ENCODE results near the gene POU2AF2. TPM values are rescaled to one million over a fixed set of nuclear protein-coding genes. Genes with fewer than 3 reads are reported as not detected.
"Not testable (repeated sequence)": the region's sequence is repeated elsewhere in the genome, so short reads cannot be mapped to it uniquely, and the experiment has no call there.

POU2AF2 gene
- not detected for total RNA-seq
- long read RNA-seq: 0 reads

- no peak for DNase-seq (ENCODE audit: low spot score)
- intact Hi-C loops (cut with DNase I): no loop called here
Observed at GRCh38 chr11:111245425-111245824, at the start of gene POU2AF2. POU2AF2 (plus strand) TSS chr11:111245725; CDS start chr11:111245854, 129 bp downstream.

GRCh38 chr11:111200010-111200534 lies 45.5 kb upstream of the POU2AF2 start:
- DNase-seq (ENCODE audit: low spot score): no peak
- intact Hi-C loops (cut with DNase I): no loop called here

DNA sequence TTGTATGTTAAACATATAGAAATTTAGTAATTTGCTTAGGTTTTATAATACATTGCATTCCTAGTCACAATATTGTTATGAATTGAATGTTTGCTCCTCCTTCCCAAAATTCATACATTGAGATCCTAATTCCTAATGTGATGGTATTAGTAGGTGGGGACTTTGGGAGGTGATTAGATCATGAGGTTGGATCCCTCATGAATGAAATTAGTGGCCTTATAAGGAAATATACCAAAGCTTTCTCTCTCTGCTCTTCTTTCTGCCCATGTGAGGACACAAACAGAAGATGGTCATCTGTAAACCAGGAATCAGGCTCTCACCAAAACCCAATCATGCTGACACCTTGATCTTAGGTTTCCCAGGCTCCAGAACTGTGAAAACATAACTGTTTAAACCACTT lies 41.3 kb upstream of the POU2AF2 start:
- no peak for DNase-seq (ENCODE audit: low spot score)
- intact Hi-C loops (cut with DNase I): no loop called here

GRCh38 chr11:111205632-111206385 lies 39.7 kb upstream of the POU2AF2 start:
- DNase-seq (ENCODE audit: low spot score): no peak
- intact Hi-C loops (cut with DNase I): no loop called here

GRCh38 chr11:111206472-111206871 lies 39.1 kb upstream of the POU2AF2 start:
- no peak for DNase-seq (ENCODE audit: low spot score)
- intact Hi-C loops (cut with DNase I): no loop called here

DNA sequence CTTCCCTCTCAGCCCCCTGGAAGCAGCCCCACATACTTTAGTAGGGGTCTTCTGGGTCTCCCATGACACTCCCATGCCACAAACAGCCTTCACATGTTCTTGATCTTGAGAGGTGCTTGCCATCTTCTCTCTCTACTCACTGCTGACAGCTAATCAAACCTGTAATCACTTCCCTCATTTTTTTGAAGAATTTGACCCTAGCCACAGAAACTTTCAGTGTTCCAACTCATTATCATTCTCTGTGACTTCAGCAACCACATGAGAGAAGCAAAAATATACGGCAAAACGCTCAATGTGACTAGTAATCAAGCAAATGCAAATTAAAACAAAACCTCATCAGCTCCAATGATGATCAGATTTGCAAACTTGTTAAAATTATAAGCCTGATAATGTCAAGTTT lies 38.3 kb upstream of the POU2AF2 start:
- DNase-seq (ENCODE audit: low spot score): no peak
- intact Hi-C loops (cut with DNase I): no loop called here

- no peak for DNase-seq (ENCODE audit: low spot score)
- intact Hi-C loops (cut with DNase I): no loop called here
Observed at GRCh38 chr11:111209543-111210355, 35.8 kb upstream of the POU2AF2 start.

DNA sequence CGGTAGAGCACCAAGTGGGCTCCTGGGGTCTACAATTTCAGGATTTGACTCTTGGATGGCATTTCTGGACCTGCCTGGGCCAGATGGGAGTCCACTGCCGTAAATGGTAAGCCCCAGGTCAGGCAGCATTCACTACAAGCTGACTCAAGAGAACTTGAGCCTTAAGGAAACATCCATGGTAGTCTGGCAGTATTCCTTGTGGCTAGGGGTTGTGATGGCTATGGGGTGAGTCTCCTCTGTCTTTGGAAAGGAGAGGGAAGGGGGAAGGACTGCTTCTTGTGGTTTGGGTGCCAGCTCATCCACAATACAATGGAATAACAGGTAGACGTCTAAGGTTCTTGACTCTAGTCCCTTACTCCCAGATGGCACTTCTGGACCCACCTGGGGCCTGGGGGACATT lies 32.3 kb upstream of the POU2AF2 start:
- intact Hi-C loops (cut with DNase I): no loop called here
- DNase-seq (ENCODE audit: low spot score): no peak

DNA sequence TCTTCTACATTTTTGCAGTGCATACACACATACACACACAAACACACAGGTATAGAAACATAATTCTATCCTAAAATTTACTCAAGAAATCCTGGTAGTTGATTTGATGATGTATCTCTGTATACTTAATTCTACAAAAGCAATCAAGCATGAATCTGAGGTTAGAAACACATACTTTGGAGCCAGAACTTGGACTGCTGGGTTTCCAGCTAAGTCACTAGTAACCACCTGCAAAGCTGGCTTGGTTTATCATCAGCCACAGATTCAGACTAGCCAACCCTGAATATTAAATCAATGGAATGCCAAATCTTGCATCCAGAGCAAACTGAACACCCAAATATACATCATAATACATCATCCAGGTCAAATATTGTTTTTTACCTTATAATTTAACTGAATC lies 24.8 kb upstream of the POU2AF2 start:
- no peak for DNase-seq (ENCODE audit: low spot score)
- intact Hi-C loops (cut with DNase I): no loop called here

GRCh38 chr11:111221208-111221607 lies 24.3 kb upstream of the POU2AF2 start:
- intact Hi-C loops (cut with DNase I): no loop called here
- DNase-seq (ENCODE audit: low spot score): no peak

DNA sequence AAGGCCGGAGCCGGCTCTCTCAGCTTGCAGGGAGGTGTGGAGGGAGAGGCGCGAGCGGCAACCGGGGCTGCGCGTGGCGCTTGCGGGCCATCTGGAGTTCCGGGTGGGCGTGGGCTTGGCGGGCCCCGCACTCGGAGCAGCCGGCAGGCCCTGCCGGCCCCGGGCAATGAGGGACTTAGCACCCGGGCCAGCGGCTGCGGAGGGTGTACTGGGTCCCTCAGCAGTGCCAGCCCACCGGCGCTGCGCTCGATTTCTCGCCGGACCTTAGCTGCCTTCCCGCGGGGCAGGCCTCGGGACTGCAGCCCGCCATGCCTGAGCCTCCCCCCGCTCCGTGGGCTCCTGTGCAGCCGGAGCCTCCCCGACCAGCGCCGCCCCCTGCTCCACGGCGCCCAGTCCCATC lies 23.6 kb upstream of the POU2AF2 start:
- DNase-seq (ENCODE audit: low spot score); intact Hi-C loops (cut with DNase I): not testable (repeated sequence)

GRCh38 chr11:111222821-111223455 lies 22.6 kb upstream of the POU2AF2 start:
- DNase-seq (ENCODE audit: low spot score); intact Hi-C loops (cut with DNase I): not testable (repeated sequence)

DNA sequence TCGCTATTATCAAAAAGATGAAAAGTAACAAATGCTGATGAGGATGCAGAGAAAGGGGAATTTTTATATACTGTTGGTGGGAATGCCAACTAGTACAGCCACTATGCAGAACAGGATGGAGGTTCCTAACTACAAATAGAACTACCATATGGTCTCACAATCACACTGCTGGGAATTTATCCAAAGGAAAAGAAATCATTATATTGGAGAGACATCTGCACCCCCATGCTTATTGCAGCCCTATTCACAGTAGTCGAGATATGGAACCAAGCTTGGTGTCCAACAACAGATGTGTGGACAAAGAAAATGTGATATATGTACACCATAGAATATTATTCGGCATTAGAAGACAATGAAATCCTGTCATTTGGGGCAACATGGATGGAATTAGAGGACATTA lies 19.6 kb upstream of the POU2AF2 start:
- intact Hi-C loops (cut with DNase I): no loop called here
- no peak for DNase-seq (ENCODE audit: low spot score)

DNA sequence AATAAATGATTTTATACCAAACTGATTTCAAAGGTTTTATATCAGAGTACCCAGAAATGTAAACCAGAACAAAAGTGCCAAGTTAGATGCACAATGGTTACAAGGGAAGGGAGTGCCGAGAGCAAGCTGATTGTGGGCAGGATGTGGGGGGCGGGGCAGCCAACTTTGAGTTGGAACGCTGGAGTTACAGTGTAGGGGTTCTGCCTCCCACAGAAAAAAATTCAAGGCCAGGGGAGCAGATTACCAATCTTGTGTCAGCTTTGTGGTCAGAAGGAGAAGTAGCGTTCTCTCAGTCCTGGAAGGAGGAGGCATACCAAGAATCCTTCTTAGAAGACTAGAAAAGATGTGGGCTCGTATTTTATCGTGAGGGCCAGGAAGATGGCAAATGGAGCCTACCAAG lies 15.9 kb upstream of the POU2AF2 start:
- intact Hi-C loops (cut with DNase I): loop anchor here (5.0 to 10.0 kb wide), 3 partner anchors 517 to 1025 kb away; partner anchors contain the start of gene ARHGAP20
- no peak for DNase-seq (ENCODE audit: low spot score)

DNA sequence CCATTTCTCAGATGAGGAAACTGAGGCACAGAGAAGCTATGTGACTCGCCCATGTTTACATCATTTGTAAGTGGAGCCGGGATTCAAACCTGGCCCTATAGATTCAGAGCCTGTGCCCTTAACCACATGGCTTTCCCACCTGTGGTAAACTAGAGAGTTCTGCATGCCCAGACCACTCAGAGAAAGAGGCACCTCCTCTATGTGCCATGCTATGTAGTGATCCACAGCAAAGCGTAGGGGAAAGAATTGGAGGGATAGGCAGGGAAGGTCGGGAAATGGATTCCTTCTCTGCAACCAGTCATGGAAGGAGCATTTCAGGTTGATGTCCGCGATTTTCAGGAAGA lies 15.4 kb upstream of the POU2AF2 start:
- DNase-seq (ENCODE audit: low spot score): no peak
- intact Hi-C loops (cut with DNase I): loop anchor here (5.0 to 10.0 kb wide), 3 partner anchors 518 to 1025 kb away; partner anchors contain the start of gene ARHGAP20

DNA sequence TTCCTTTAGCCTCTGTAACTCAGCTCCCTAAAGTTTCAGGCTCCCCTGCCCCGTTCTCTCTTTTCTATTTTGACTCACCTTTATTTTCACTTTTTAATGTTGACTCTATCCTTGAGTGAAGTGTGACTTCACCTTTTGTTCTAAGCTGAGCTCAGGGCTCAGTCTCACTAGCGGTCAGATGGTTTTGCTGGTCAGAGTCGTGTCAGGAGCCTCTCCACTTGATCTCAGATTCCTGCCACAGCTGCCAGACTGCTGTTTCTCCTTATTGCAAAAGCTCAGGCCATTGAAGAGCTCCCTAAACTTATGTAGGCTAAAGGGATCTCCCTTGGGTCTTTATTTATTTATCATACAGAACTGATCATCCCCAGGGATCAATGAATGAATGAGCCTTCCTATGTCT lies 13.7 kb upstream of the POU2AF2 start:
- DNase-seq (ENCODE audit: low spot score): no peak
- intact Hi-C loops (cut with DNase I): loop anchor here (5.0 to 10.0 kb wide), 3 partner anchors 520 to 1027 kb away; partner anchors contain the start of gene ARHGAP20

- intact Hi-C loops (cut with DNase I): loop anchor here (10.0 kb wide), 2 partner anchors 772 to 1032 kb away; no protein-coding TSS in a partner anchor
- DNase-seq (ENCODE audit: low spot score): no peak
Observed at GRCh38 chr11:111236383-111236782, 9.1 kb upstream of the POU2AF2 start.

DNA sequence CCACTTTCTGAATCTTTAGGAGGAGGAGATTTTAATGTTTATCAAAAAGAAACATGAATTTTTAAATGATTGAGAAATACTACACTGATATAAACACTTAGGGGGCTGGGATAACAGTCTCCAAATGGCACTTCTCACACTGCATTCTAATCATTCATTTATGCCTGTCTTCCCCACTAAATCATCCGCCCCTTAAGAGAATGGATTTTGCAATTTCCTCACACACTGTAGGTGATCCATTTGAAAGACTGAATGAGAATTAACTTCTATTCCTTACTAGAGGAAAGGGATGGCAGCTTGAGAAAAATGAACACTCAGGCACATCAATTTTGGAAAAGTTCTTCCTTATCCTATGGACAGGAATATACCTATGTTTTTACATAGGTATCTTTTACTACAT lies 7.6 kb upstream of the POU2AF2 start:
- intact Hi-C loops (cut with DNase I): loop anchor here (10.0 kb wide), 2 partner anchors 773 to 1033 kb away; no protein-coding TSS in a partner anchor
- no peak for DNase-seq (ENCODE audit: low spot score)

DNA sequence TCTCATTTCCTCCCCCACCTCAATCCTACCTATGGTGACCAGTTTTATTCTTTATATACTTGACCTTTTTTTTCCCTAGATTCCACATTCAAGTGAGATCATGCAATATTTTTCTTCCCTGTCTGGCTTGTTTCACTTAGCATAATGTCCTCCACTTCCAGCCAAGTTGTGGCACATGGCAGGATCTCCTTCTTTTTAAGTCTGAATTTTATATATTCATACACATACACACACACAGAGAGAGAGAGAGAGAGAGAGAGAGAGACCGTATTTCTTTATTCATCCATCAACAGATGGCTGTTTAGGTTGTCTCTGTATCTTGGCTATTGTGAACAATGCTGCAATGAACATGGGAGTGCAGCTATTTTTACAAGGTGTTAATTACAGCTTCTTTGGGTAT lies 1.4 kb downstream of the POU2AF2 start:
- intact Hi-C loops (cut with DNase I): no loop called here
- no peak for DNase-seq (ENCODE audit: low spot score)

- intact Hi-C loops (cut with DNase I): no loop called here
- DNase-seq (ENCODE audit: low spot score): no peak
Observed at GRCh38 chr11:111250936-111251335, 5.4 kb downstream of the POU2AF2 start.

All from cardiac septum (tissue), 1 donor.